H1 (cell line): Measurements from ENCODE around the gene GSTO2. TPM values are rescaled to one million over a fixed set of nuclear protein-coding genes. Genes with fewer than 3 reads are reported as not detected.

Experiments
- CTCF ChIA-PET: fragments of 300-600 bp; sonication (Branson Sonifier 250); formaldehyde crosslinking; loops from one replicate; lab custom pipeline; 2021; ENCODE audit not compliant: partially characterized antibody; lab: Charles Lee
- POLR2A ChIA-PET: fragments of 300-600 bp; sonication (Branson Sonifier 250); formaldehyde crosslinking; loops from one replicate; lab custom pipeline; 2021; ENCODE audit warnings: inconsistent platforms; ENCODE audit not compliant: partially characterized antibody; lab: Charles Lee
- DNase-seq, 2 experiments: peaks; one replicate each; pipeline versions ENCODE4 v3.0.0 to v3.0.0-alpha.2; 2010 to 2022; ENCODE audit warnings: low spot score in 2 of 2, low read depth in 1 of 2, mixed read lengths in 1 of 2
- FAIRE-seq: peaks from 2 replicates; lab custom pipeline; 2011; peaks lifted over from hg19 to GRCh38; lab: Jason Lieb, UNC
- H2AFZ ChIP-seq: 2 replicates; pipeline ENCODE4 v1.8.1; 2012; ENCODE audit warnings: low read length, inconsistent platforms
- H2AK5ac ChIP-seq: 2 replicates; pipeline ENCODE4 v1.6.1; 2013; ENCODE audit warnings: low read depth, low read length
- H2BK120ac ChIP-seq: replicated peaks from 2 replicates; pipeline ENCODE3; 2013; ENCODE audit warnings: low read depth, low read length, inconsistent platforms
- H2BK12ac ChIP-seq: 2 replicates; pipeline ENCODE4 v1.6.1; 2013; ENCODE audit warnings: low read depth, low read length
- H2BK15ac ChIP-seq: 2 replicates; pipeline ENCODE4 v1.6.1; 2013; ENCODE audit warnings: low read length
- H2BK20ac ChIP-seq: 2 replicates; pipeline ENCODE4 v1.6.1; 2013; ENCODE audit warnings: low read length
- H2BK5ac ChIP-seq: 2 replicates; pipeline ENCODE4 v1.6.1; 2013; ENCODE audit warnings: low read depth, low read length
- H3K14ac ChIP-seq: 2 replicates; pipeline ENCODE4 v1.6.1; 2013; ENCODE audit warnings: inconsistent platforms; ENCODE audit not compliant: insufficient read length
- H3K18ac ChIP-seq: 2 replicates; pipeline ENCODE4 v1.6.1; 2013; ENCODE audit warnings: low read length; ENCODE audit errors: extremely low read depth
- H3K23ac ChIP-seq: 2 replicates; pipeline ENCODE4 v1.6.1; 2013; ENCODE audit warnings: inconsistent platforms; ENCODE audit not compliant: insufficient read length
- H3K23me2 ChIP-seq: 2 replicates; pipeline ENCODE4 v1.6.1; 2013; ENCODE audit warnings: low read depth, low read length
- H3K27ac ChIP-seq: 2 replicates; pipeline ENCODE4 v1.6.1; 2011; ENCODE audit warnings: low read depth, low read length, inconsistent platforms
- H3K27me3 ChIP-seq, 4 experiments: replicated peaks in 1 of 4; 1 replicate in 1 of 4; 2 replicates in 3 of 4; pipeline versions ENCODE4 v1.6.1 to v1.8.1; 2011 to 2013; ENCODE audit warnings: low read length in 3 of 4, mild to moderate bottlenecking in 3 of 4, inconsistent platforms in 2 of 4, mixed read lengths in 2 of 4, moderate library complexity in 1 of 4; ENCODE audit not compliant: control insufficient read depth in 3 of 4, insufficient read depth in 3 of 4; ENCODE audit errors: extremely low read depth in 1 of 4
- H3K36me3 ChIP-seq, 4 experiments: 2 replicates each; pipeline versions ENCODE4 v1.6.1 to v1.8.1; 2011 to 2013; ENCODE audit warnings: mild to moderate bottlenecking in 4 of 4, low read length in 3 of 4, moderate library complexity in 2 of 4, control low read depth in 1 of 4, inconsistent platforms in 1 of 4; ENCODE audit not compliant: insufficient read depth in 4 of 4, control insufficient read depth in 2 of 4
- H3K4ac ChIP-seq: replicated peaks from 2 replicates; pipeline ENCODE3; 2013; ENCODE audit warnings: low read length, low read depth, mixed read lengths, inconsistent platforms; ENCODE audit not compliant: insufficient read length
- H3K4me1 ChIP-seq, 4 experiments: replicated peaks in 1 of 4; 1 replicate in 1 of 4; 2 replicates in 3 of 4; pipeline versions ENCODE4 v1.6.1 to v1.8.1; 2011 to 2013; ENCODE audit warnings: low read length in 3 of 4, inconsistent platforms in 2 of 4, mixed read lengths in 1 of 4; ENCODE audit not compliant: insufficient read depth in 4 of 4, control insufficient read depth in 3 of 4
- H3K4me2 ChIP-seq, 2 experiments: 2 replicates each; pipeline versions ENCODE4 v1.6.1 to v1.8.1; 2011 to 2013; ENCODE audit warnings: low read depth in 2 of 2, low read length in 2 of 2, control low read depth in 1 of 2, inconsistent platforms in 1 of 2, mild to moderate bottlenecking in 1 of 2; ENCODE audit not compliant: insufficient read depth in 1 of 2
- H3K4me3 ChIP-seq, 4 experiments: fragments of 200-600, 300-600 bp in 1 of 4; sonication (generic), shearing (Covaris generic), sonication (Bioruptor Twin) in 1 of 4; 2 replicates each; pipeline versions ENCODE4 v1.5.1 to v1.8.1; 2011 to 2016; ENCODE audit warnings: low read length in 4 of 4, low read depth in 3 of 4, control low read depth in 2 of 4, inconsistent platforms in 2 of 4, mild to moderate bottlenecking in 2 of 4, mixed read lengths in 1 of 4, moderate library complexity in 1 of 4; ENCODE audit not compliant: insufficient read depth in 2 of 4; ENCODE audit errors: extremely low read depth in 1 of 4
- H3K56ac ChIP-seq: replicated peaks from 2 replicates; pipeline ENCODE3; 2013; ENCODE audit warnings: low read depth, mild to moderate bottlenecking, mixed read lengths, low read length, inconsistent platforms; ENCODE audit not compliant: insufficient read length
- H3K79me1 ChIP-seq: 2 replicates; pipeline ENCODE4 v1.6.1; 2013; ENCODE audit warnings: low read depth, low read length, control low read depth
- H3K79me2 ChIP-seq, 2 experiments: 2 replicates each; pipeline versions ENCODE4 v1.6.1 to v1.8.1; 2012 to 2013; ENCODE audit warnings: low read length in 2 of 2, mild to moderate bottlenecking in 2 of 2, inconsistent platforms in 1 of 2; ENCODE audit not compliant: insufficient read depth in 2 of 2, control insufficient read depth in 1 of 2
- H3K9ac ChIP-seq, 4 experiments: replicated peaks in 1 of 4; 1 replicate in 1 of 4; 2 replicates in 3 of 4; pipeline versions ENCODE4 v1.6.1 to v1.8.1; 2011 to 2013; ENCODE audit warnings: low read depth in 3 of 4, low read length in 3 of 4, control low read depth in 2 of 4, mild to moderate bottlenecking in 2 of 4, moderate library complexity in 2 of 4, inconsistent platforms in 1 of 4; ENCODE audit errors: extremely low read depth in 1 of 4
- H3K9me3 ChIP-seq, 2 experiments: 2 replicates each; pipeline versions ENCODE4 v1.6.1 to v1.8.1; 2012 to 2013; ENCODE audit warnings: mild to moderate bottlenecking in 2 of 2, moderate library complexity in 2 of 2, control low read depth in 1 of 2, inconsistent platforms in 1 of 2, low read depth in 1 of 2, low read length in 1 of 2, mixed read lengths in 1 of 2; ENCODE audit not compliant: insufficient read depth in 2 of 2
- H4K20me1 ChIP-seq, 2 experiments: replicated peaks in 1 of 2; 2 replicates each; pipeline versions ENCODE3 to v1.8.1; 2011 to 2013; ENCODE audit warnings: inconsistent platforms in 2 of 2, low read length in 2 of 2, mild to moderate bottlenecking in 1 of 2; ENCODE audit not compliant: insufficient read depth in 2 of 2, control insufficient read depth in 1 of 2
- H4K5ac ChIP-seq: 2 replicates; pipeline ENCODE4 v1.6.1; 2013; ENCODE audit warnings: low read length, low read depth, mixed read lengths, inconsistent platforms; ENCODE audit not compliant: insufficient read length
- H4K8ac ChIP-seq: 2 replicates; pipeline ENCODE4 v1.8.0; 2013; ENCODE audit warnings: mild to moderate bottlenecking, moderate library complexity, low read length, inconsistent platforms; ENCODE audit not compliant: insufficient read depth; ENCODE audit errors: extremely low read depth
- H4K91ac ChIP-seq: replicated peaks from 2 replicates; pipeline ENCODE3; 2013; ENCODE audit warnings: low read length, mixed read lengths, inconsistent platforms; ENCODE audit not compliant: insufficient read length
- JUND ChIP-seq: IDR thresholded peaks from 2 replicates; pipeline ENCODE4 v1.6.1; 2011; ENCODE audit warnings: mild to moderate bottlenecking, improper control_type of control experiment, low read length
- KDM1A ChIP-seq: fragments of 200-600, 300-600 bp; sonication (generic); IDR thresholded peaks from 2 replicates; pipeline ENCODE4 v1.7.1; 2016; ENCODE audit warnings: mild to moderate bottlenecking, low read length, borderline replicate concordance
- KDM4A ChIP-seq: IDR thresholded peaks from one replicate; pipeline ENCODE4 v1.7.1; 2012; ENCODE audit warnings: low read depth, mild to moderate bottlenecking, moderate library complexity, low read length, inconsistent platforms; ENCODE audit not compliant: severe bottlenecking
- MAFK ChIP-seq: IDR thresholded peaks from 2 replicates; pipeline ENCODE4 v1.6.1; 2012; ENCODE audit warnings: low read depth, mild to moderate bottlenecking, improper control_type of control experiment, low read length
- NRF1 ChIP-seq: IDR thresholded peaks from 2 replicates; pipeline ENCODE4 v1.6.1; 2011; ENCODE audit warnings: mild to moderate bottlenecking, low read depth, low read length, improper control_type of control experiment
- POLR2A ChIP-seq, 2 experiments: IDR thresholded peaks; 1 replicate in 1 of 2; 2 replicates in 1 of 2; pipeline ENCODE4 v1.6.1; 2011; ENCODE audit warnings: low read depth in 2 of 2, low read length in 2 of 2, mild to moderate bottlenecking in 2 of 2; ENCODE audit errors: control extremely low read depth in 1 of 2
- POLR2AphosphoS5 ChIP-seq: IDR thresholded peaks from 2 replicates; pipeline ENCODE4 v1.6.1; 2011; ENCODE audit warnings: low read depth, low read length
- SP2 ChIP-seq: IDR thresholded peaks from 2 replicates; pipeline ENCODE4 v1.6.1; 2012; ENCODE audit warnings: mild to moderate bottlenecking, low read length, inconsistent platforms
- TAF1 ChIP-seq: IDR thresholded peaks from 2 replicates; pipeline ENCODE4 v1.6.1; 2011; ENCODE audit warnings: mild to moderate bottlenecking, low read depth, low read length
- TCF12 ChIP-seq: IDR thresholded peaks from 2 replicates; pipeline ENCODE4 v1.6.1; 2011; ENCODE audit warnings: low read depth, mild to moderate bottlenecking, low read length
- WGBS, 2 experiments: shearing (Covaris generic) in 1 of 2; methylation state at CpG; one replicate each; pipeline versions ENCODE4 v1.1.6 to v1.1.7; 2013 to 2015; ENCODE audit warnings: low lambda C conversion rate in 2 of 2, mixed read lengths in 2 of 2, inconsistent platforms in 1 of 2, low coverage in 1 of 2, missing lambda C conversion rate in 1 of 2; ENCODE audit not compliant: insufficient replicate concordance in 2 of 2, insufficient coverage in 1 of 2, insufficient read length in 1 of 2; ENCODE audit errors: extremely low coverage in 1 of 2, missing lambda C conversion rate in 1 of 2; 5-methylcytosine and 5-hydroxymethylcytosine counted together
- polyA plus RNA-seq, 7 experiments: library from polyadenylated mRNA; depleted of rRNA in 3 of 7; stranded (reverse) in 5 of 7; unstranded in 2 of 7; fragments of >200 nt in 5 of 7; fragments of 200-250 nt in 2 of 7; gene quantifications; 1 replicate in 5 of 7; 2 replicates in 1 of 7; 4 replicates in 1 of 7; pipeline versions ENCODE4 v1.2.1 to v1.2.3, GENCODE V29; 2011 to 2013; ENCODE audit warnings: missing spikeins in 2 of 7, mixed read lengths in 2 of 7
- total RNA-seq: library from RNA; stranded (reverse); fragmentation: NEBNext Ultra II Directional; extraction: Animal tissue kit (Norgen Biotek cat#: 25700); gene quantifications from 2 replicates; pipeline ENCODE4 v1.2.1, GENCODE V29; 2021

GSTO2 gene
- total and polyA plus RNA-seq, 2 of the 8 experiments (the other 6 are each of a cell fraction or from before 2014, with no cell fraction given), result 13.1 to 41.7 TPM

- no peak for FAIRE-seq
- no peak overlapping the region for H2BK12ac ChIP-seq
- H3K36me3 ChIP-seq, result no peaks in the 10 kb centered on the region
- H4K8ac ChIP-seq, result no peak overlapping the region
- 87% methylated on average over 6 of the region's 6 CpGs; no CpG with 5 or more reads in 1 of the 2 experiments for WGBS, 2 experiments
- no peak overlapping the region for H2BK5ac ChIP-seq
- H3K4me3 ChIP-seq, result no peak overlapping the region
- peaks cover 48% of the 10 kb centered on the region for H3K79me1 ChIP-seq
- H2AFZ ChIP-seq, result no peak overlapping the region
- H3K4me1 ChIP-seq, result peaks cover 10 to 53% (median 42%) of the 10 kb centered on the region in 4 experiments
- no peak overlapping the region for H3K4ac ChIP-seq
- H2BK120ac ChIP-seq, result no peak overlapping the region
- no peak overlapping the region for H3K56ac ChIP-seq
- H4K5ac ChIP-seq, result no peak overlapping the region
- no peaks in the 10 kb centered on the region for H3K27me3 ChIP-seq
- no peak overlapping the region for H4K91ac ChIP-seq
- no peaks in the 10 kb centered on the region for H3K23me2 ChIP-seq
- DNase-seq, result no peak
- no peak overlapping the region for H2AK5ac ChIP-seq
- H3K4me2 ChIP-seq, result no peak overlapping the region
- H3K14ac ChIP-seq, result no peak overlapping the region
- H3K79me2 ChIP-seq, result peaks cover 0 to 100% of the 10 kb centered on the region in 2 experiments; a peak in 3 of 4 replicates
- no peak overlapping the region for H3K27ac ChIP-seq
- H4K20me1 ChIP-seq, result peaks cover 7 to 18% of the 10 kb centered on the region in 2 experiments
- H3K9me3 ChIP-seq, result no peaks in the 10 kb centered on the region
- H2BK15ac ChIP-seq, result no peak overlapping the region
- H3K23ac ChIP-seq, result no peak overlapping the region
- no peak overlapping the region for H2BK20ac ChIP-seq
- no peak overlapping the region for H3K9ac ChIP-seq
- POLR2A ChIA-PET, result interaction anchor here (0.9 to 3.5 kb wide), 3 partner anchors 9 to 59 kb away, joined by 3 to 19 read pairs (median 11); partner anchors contain the start of gene ITPRIP
- CTCF ChIA-PET, result interaction anchor here (0.6 to 18.5 kb wide), 19 partner anchors 7 to 299 kb away, joined by 3 to 166 read pairs (median 4); partner anchors contain the start of genes CFAP58 and ITPRIP
- TF ChIP-seq KDM1A (no peak), MAFK (no peak), TCF12 (no peak), SP2 (no peak), TAF1 (no peak), NRF1 (no peak), JUND (no peak), KDM4A (no peak), POLR2AphosphoS5 (no peak), POLR2A (IDR thresholded peaks at IDR 0.05; ENCODE audit: control extremely low read depth in 1 of 2, low read depth in 2 of 2, low read length in 2 of 2) (no peak)
- H3K18ac ChIP-seq, result no peak overlapping the region
Observed at GRCh38 chr10:104321226-104321625, 52.2 kb downstream of the GSTO2 start.
